PFSK-1 (cell line): ENCODE data around the gene IL4R.

ENCODE experiments used
- POLR2AphosphoS5 ChIP-seq: IDR thresholded peaks from 2 replicates; pipeline ENCODE4 v1.6.1; 2012; ENCODE audit warnings: low read depth, mild to moderate bottlenecking, control low read depth, low read length, moderate library complexity
- SIN3A ChIP-seq: IDR thresholded peaks from 2 replicates; pipeline ENCODE4 v1.6.1; 2012; ENCODE audit warnings: mild to moderate bottlenecking, low read length, moderate library complexity, borderline replicate concordance; ENCODE audit not compliant: insufficient read depth
- TF ChIP-seq, protein P1 (sequence below), 2 experiments: IDR thresholded peaks; 2 replicates each; pipeline versions ENCODE4 v1.6.1 to v1.8.0; 2011 to 2012; ENCODE audit warnings: low read depth in 2 of 2, low read length in 2 of 2, control low read depth in 1 of 2, inconsistent platforms in 1 of 2, mild to moderate bottlenecking in 1 of 2, moderate library complexity in 1 of 2; ENCODE audit not compliant: insufficient read depth in 1 of 2

GRCh38 chr16:27272076-27272475 is 41.7 kb upstream of the IL4R start:
- TF ChIP-seq POLR2AphosphoS5 (no peak), SIN3A (no peak)
- TF ChIP-seq, protein P1, sequence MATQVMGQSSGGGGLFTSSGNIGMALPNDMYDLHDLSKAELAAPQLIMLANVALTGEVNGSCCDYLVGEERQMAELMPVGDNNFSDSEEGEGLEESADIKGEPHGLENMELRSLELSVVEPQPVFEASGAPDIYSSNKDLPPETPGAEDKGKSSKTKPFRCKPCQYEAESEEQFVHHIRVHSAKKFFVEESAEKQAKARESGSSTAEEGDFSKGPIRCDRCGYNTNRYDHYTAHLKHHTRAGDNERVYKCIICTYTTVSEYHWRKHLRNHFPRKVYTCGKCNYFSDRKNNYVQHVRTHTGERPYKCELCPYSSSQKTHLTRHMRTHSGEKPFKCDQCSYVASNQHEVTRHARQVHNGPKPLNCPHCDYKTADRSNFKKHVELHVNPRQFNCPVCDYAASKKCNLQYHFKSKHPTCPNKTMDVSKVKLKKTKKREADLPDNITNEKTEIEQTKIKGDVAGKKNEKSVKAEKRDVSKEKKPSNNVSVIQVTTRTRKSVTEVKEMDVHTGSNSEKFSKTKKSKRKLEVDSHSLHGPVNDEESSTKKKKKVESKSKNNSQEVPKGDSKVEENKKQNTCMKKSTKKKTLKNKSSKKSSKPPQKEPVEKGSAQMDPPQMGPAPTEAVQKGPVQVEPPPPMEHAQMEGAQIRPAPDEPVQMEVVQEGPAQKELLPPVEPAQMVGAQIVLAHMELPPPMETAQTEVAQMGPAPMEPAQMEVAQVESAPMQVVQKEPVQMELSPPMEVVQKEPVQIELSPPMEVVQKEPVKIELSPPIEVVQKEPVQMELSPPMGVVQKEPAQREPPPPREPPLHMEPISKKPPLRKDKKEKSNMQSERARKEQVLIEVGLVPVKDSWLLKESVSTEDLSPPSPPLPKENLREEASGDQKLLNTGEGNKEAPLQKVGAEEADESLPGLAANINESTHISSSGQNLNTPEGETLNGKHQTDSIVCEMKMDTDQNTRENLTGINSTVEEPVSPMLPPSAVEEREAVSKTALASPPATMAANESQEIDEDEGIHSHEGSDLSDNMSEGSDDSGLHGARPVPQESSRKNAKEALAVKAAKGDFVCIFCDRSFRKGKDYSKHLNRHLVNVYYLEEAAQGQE (IDR thresholded peaks at IDR 0.05; ENCODE audit: insufficient read depth in 1 of 2, low read depth in 2 of 2, low read length in 2 of 2), result no peak
